LNCAP (cell line): ENCODE measurements around the gene CMTM8.

ENCODE experiments used
- TF ChIP-seq, protein P1 (sequence below): fragments of 450-650 bp; IDR thresholded peaks from 2 replicates; pipeline ENCODE4 v1.5.1; 2017; ENCODE audit warnings: mild to moderate bottlenecking

The CMTM8 gene

DNA sequence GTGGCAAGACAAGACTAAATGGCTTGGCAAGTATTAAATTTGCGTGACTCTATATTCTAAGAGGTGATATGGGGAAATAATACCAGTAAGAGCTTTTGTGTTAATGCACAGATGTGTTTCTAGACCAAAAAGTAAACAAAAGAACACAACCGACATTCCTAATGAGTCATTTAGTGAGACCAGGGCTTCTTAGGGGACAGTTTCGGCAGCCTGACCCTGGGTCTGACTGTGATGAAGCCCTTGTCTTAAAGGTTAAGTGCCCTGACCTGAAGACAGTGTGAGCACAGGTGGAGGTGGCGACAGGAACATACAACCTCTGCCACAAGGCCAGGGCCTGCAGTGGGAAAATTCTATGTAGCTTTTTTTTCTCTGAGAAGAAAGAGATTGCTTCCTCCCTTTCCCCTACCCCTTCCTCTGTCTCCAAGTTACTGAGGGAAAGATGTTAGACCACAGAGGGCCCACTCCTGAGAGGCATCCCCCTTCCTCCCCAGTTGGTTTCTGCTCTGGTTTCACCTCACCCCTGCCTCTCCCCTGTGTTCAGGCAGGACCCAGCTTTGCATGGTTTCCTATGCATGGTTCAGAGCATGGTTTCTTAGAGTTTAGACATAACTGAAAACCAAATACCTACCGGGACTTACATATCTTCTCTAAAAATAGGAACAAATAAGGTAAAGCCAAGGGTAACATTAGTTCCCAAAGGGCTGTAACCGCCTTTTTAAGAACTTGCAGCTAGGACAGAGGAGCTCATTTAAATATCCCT is 128.3 kb downstream of the CMTM8 start:
- TF ChIP-seq, protein P1, sequence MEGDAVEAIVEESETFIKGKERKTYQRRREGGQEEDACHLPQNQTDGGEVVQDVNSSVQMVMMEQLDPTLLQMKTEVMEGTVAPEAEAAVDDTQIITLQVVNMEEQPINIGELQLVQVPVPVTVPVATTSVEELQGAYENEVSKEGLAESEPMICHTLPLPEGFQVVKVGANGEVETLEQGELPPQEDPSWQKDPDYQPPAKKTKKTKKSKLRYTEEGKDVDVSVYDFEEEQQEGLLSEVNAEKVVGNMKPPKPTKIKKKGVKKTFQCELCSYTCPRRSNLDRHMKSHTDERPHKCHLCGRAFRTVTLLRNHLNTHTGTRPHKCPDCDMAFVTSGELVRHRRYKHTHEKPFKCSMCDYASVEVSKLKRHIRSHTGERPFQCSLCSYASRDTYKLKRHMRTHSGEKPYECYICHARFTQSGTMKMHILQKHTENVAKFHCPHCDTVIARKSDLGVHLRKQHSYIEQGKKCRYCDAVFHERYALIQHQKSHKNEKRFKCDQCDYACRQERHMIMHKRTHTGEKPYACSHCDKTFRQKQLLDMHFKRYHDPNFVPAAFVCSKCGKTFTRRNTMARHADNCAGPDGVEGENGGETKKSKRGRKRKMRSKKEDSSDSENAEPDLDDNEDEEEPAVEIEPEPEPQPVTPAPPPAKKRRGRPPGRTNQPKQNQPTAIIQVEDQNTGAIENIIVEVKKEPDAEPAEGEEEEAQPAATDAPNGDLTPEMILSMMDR = no peak

DNA sequence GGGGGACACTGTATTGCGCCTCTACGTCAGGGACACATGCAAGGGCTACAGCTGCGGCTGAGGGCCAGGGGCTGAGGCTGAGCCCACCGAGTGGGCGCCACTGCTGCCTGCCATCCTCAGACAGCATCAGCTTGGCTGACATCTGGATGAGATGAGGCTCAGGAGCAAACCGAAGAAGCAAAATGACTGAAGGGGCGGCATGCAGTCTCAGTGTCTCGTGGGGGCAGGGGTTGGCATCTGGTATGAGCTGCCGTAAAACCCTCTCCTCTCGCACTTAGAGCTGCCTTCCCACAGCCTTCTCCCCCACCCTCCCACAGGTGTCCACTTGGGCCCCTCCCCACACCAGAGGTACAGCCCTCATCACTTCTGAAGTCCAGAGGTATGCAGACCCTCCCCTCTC is 129.0 kb downstream of the CMTM8 start:
- TF ChIP-seq, protein P1 = no peak

DNA sequence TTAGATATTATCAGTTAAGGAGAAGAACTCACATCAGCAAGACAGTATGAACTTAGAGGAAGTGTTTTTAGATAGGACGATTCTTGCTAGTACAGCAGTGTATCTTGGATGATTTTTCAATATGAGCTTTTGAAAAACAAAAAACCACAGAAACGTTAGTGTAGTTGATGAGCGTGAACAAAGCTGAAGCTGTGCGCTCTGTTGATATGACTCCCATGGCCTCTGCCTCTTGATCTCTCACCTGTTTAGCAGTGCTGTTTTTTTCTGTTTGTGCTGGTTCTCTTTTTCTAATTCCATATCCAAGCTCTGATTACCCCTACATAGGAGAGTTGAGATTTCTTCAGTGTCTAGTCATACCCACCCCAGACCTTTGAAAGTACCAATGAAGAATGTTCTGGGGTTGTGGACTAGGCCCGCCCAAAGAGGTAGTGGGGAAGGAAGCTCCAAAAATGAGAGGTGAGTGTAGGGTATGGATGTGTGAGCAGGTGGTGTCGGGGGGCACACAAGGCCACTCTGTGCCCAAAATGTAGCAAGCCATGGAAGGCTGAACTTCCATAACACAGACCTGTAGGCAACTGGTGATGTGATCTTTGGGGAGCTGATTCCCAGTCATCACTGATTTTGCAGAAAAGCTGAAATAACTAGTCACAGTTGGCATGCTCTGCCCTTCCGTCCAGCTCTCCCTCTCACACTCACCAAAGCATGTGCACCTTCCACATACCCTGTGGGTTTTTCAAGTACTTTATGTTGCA is 133.2 kb downstream of the CMTM8 start:
- TF ChIP-seq, protein P1 = no peak

DNA sequence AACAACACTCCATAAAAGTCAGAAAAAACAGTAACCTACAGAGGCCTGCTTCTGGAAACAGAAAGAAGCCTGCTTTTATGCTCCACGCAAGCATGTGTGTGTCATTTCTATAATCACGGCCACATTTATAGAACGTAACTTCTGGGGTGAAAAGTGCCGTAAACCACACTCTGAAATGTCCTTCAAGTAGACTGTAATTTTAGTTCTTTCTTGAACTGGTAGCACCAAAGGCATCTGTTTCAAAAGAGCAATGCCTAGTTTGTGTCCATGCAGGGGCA is 133.7 kb downstream of the CMTM8 start:
- TF ChIP-seq, protein P1 = no peak

DNA sequence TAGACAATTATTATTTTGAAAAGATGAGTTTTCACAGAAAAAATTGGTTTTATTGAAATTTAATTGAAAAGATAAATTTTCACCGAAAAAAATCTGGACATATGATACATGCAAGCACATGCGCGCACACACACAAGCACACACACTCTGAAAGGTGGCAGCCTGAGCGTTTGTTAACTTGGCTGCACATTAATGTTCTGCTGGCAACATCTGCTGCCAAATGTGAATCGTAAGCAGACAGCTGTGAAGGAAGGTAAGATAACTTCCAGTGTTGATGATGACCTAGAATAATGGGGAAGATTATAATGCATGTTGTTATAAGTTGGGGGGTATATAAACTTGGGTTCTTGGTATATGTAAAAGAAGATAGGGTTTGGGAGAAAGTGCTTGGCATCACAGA is 134.8 kb downstream of the CMTM8 start:
- TF ChIP-seq, protein P1 = no peak

DNA sequence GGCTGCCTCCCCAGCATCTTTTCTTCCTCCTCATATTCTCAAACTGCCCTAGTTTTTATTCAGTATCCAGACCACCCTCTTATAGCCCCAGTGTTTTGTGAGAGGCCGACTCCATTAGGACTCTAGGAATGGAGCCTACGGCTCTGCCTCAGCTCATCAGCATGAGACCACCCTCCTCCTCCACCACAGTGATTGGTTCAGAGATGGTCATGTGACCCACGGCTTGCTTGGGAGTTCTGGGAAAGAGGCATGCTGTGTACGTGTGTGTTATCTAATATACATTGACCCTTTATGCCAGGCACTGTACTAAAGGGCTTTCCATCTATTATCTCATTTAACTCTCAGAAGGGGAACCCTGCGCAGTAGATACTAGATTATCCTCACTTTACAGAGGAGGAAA is 135.4 kb downstream of the CMTM8 start:
- TF ChIP-seq, protein P1 = no peak

DNA sequence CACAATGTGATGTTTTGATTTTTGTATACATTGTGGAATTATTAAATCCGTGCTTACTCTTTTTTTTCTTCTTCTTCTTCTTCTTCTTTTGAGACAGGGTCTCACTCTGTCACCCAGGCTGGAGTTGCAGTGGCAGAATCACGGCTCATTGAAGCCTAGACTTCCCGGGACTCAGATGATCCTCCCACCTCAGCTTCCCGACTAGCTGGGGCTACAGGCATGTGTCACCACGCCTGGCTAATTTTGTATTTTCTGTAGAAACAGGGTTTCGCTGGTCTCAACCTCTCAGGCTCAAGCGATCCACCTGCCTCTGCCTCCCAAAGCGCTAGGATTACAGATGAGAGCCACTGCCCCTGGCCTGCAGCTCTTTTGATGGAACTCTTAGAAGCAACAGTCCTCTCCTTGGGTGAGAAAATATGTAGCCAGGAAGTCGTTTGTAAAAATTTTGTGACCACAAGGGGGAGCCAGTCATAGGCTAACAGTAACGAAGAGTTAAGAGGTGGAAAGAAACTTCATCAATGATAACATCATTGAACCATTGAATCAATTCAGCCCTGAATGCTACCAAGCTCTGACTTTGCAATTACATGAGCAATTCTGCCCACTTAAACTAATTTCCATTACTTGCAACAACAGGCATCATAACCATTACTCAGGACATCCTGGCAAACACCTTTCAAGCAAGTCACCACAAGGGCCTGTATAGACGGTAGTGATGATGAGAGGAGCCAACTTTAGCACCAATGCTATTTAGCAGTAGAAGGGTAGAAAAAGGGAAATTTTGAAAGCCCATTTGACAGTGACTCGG is 136.5 kb downstream of the CMTM8 start:
- TF ChIP-seq, protein P1 = peak; percentile 66
